WTC11 (cell line): Measurements from ENCODE around the gene SLC24A3. TPM values are rescaled to one million over a fixed set of nuclear protein-coding genes. Genes with fewer than 3 reads are reported as not detected.

ENCODE experiments used
- ATAC-seq: fragments of 200-7000 bp; cut with Tn5 transposase; 2 replicates; pipeline ENCODE4 v1.10.0; 2021; ENCODE audit warnings: mild to moderate bottlenecking, moderate library complexity
- CTCF ChIA-PET: fragments of 300-600 bp; sonication (Branson Sonifier 250); formaldehyde crosslinking; loops from one replicate; lab custom pipeline; 2021; ENCODE audit warnings: antibody characterized with exemption; lab: Charles Lee
- POLR2A ChIA-PET: fragments of 350-600 bp; sonication (Branson Sonifier 250); formaldehyde crosslinking; loops from one replicate; lab custom pipeline; 2021; ENCODE audit warnings: antibody characterized with exemption; lab: Charles Lee
- DNase-seq: peaks from one replicate; pipeline ENCODE4 v3.0.0; 2021; ENCODE audit warnings: low spot score
- H3K27ac Mint-ChIP-seq: 2 replicates; pipeline ENCODE4 v1.8.0; 2021; ENCODE audit warnings: mixed read lengths
- H3K27me3 Mint-ChIP-seq: 2 replicates; pipeline ENCODE4 v1.8.0; 2021; ENCODE audit warnings: low read depth, mild to moderate bottlenecking, moderate library complexity, mixed read lengths
- H3K36me3 Mint-ChIP-seq: 2 replicates; pipeline ENCODE4 v1.8.0; 2021; ENCODE audit warnings: mixed read lengths
- H3K4me1 Mint-ChIP-seq: 2 replicates; pipeline ENCODE4 v1.8.0; 2022; ENCODE audit warnings: mixed read lengths
- H3K4me3 Mint-ChIP-seq: 2 replicates; pipeline ENCODE4 v1.8.0; 2021; ENCODE audit warnings: mild to moderate bottlenecking, moderate library complexity, mixed read lengths
- H3K9me3 Mint-ChIP-seq: 2 replicates; pipeline ENCODE4 v1.8.0; 2021; ENCODE audit warnings: mixed read lengths
- ATF1 ChIP-seq: sonication (generic); formaldehyde crosslinking; IDR thresholded peaks from 2 replicates; pipeline ENCODE4 v1.8.1; 2023; ENCODE audit warnings: mild to moderate bottlenecking, moderate library complexity, missing genetic modification reagents
- E2F5 ChIP-seq: sonication (generic); formaldehyde crosslinking; IDR thresholded peaks from 2 replicates; pipeline ENCODE4 v1.8.1; 2022; ENCODE audit warnings: mild to moderate bottlenecking, moderate library complexity, missing genetic modification reagents
- EMX1 ChIP-seq: fragments of 250-450 bp; sonication (Bioruptor Pico); IDR thresholded peaks from 2 replicates; pipeline ENCODE4 v1.8.0; 2021; ENCODE audit warnings: mild to moderate bottlenecking
- ESRRA ChIP-seq: sonication (generic); formaldehyde crosslinking; IDR thresholded peaks from 2 replicates; pipeline ENCODE4 v1.8.1; 2022; ENCODE audit warnings: mild to moderate bottlenecking, missing genetic modification reagents, borderline replicate concordance
- ETV6 ChIP-seq: sonication (generic); formaldehyde crosslinking; IDR thresholded peaks from 2 replicates; pipeline ENCODE4 v1.8.1; 2022; ENCODE audit warnings: mild to moderate bottlenecking, missing genetic modification reagents
- FOXP1 ChIP-seq: sonication (generic); formaldehyde crosslinking; IDR thresholded peaks from 2 replicates; pipeline ENCODE4 v1.8.0; 2022; ENCODE audit warnings: missing genetic modification reagents, mild to moderate bottlenecking, moderate library complexity, borderline replicate concordance
- GRHL2 ChIP-seq: fragments of 250-450 bp; sonication (Bioruptor Pico); IDR thresholded peaks from 2 replicates; pipeline ENCODE4 v1.8.0; 2022; ENCODE audit warnings: mild to moderate bottlenecking, moderate library complexity; ENCODE audit not compliant: insufficient replicate concordance, severe bottlenecking
- JUN ChIP-seq: sonication (generic); formaldehyde crosslinking; IDR thresholded peaks from 2 replicates; pipeline ENCODE4 v1.8.0; 2023; ENCODE audit warnings: mild to moderate bottlenecking, missing genetic modification reagents
- KAT7 ChIP-seq: sonication (generic); formaldehyde crosslinking; IDR thresholded peaks from 2 replicates; pipeline ENCODE4 v1.8.1; 2023; ENCODE audit warnings: missing genetic modification reagents, mild to moderate bottlenecking, borderline replicate concordance
- PRDM15 ChIP-seq: sonication (generic); formaldehyde crosslinking; IDR thresholded peaks from 2 replicates; pipeline ENCODE4 v1.8.0; 2022; ENCODE audit warnings: missing genetic modification reagents
- TP53 ChIP-seq: sonication (generic); formaldehyde crosslinking; IDR thresholded peaks from 2 replicates; pipeline ENCODE4 v1.8.1; 2023; ENCODE audit warnings: mild to moderate bottlenecking, missing genetic modification reagents
- ZMAT4 ChIP-seq: fragments of 250-450 bp; sonication (Bioruptor Pico); IDR thresholded peaks from 2 replicates; pipeline ENCODE4 v1.9.0; 2021; ENCODE audit warnings: mild to moderate bottlenecking
- ZNF138 ChIP-seq: sonication (generic); formaldehyde crosslinking; conservative IDR thresholded peaks from 2 replicates; pipeline ENCODE4 v1.8.1; 2022; ENCODE audit warnings: mild to moderate bottlenecking, moderate library complexity, missing genetic modification reagents
- ZNF219 ChIP-seq: sonication (generic); formaldehyde crosslinking; IDR thresholded peaks from 2 replicates; pipeline ENCODE4 v1.8.0; 2023; ENCODE audit warnings: missing genetic modification reagents, mild to moderate bottlenecking, borderline replicate concordance
- ZNF281 ChIP-seq: sonication (generic); formaldehyde crosslinking; IDR thresholded peaks from 2 replicates; pipeline ENCODE4 v1.8.0; 2023; ENCODE audit warnings: mild to moderate bottlenecking, missing genetic modification reagents
- total RNA-seq: library from RNA; stranded (reverse); gene quantifications from 3 replicates; pipeline ENCODE4 v1.2.3, GENCODE V29; 2021
- TF ChIP-seq, protein P1 (sequence below): sonication (generic); formaldehyde crosslinking; IDR thresholded peaks from 2 replicates; pipeline ENCODE4 v1.8.1; 2023; ENCODE audit warnings: mild to moderate bottlenecking, missing genetic modification reagents, borderline replicate concordance
- TF ChIP-seq, protein P2 (sequence below): sonication (generic); formaldehyde crosslinking; IDR thresholded peaks from 2 replicates; pipeline ENCODE4 v1.8.1; 2023; ENCODE audit warnings: mild to moderate bottlenecking, missing genetic modification reagents
- TF ChIP-seq, protein P3 (sequence below): sonication (generic); formaldehyde crosslinking; IDR thresholded peaks from 2 replicates; pipeline ENCODE4 v1.8.1; 2023; ENCODE audit warnings: mild to moderate bottlenecking, moderate library complexity, missing genetic modification reagents

Gene SLC24A3
- total RNA-seq, 1 experiment from 2014 or later: 5.7 TPM

- TF ChIP-seq, protein P1, sequence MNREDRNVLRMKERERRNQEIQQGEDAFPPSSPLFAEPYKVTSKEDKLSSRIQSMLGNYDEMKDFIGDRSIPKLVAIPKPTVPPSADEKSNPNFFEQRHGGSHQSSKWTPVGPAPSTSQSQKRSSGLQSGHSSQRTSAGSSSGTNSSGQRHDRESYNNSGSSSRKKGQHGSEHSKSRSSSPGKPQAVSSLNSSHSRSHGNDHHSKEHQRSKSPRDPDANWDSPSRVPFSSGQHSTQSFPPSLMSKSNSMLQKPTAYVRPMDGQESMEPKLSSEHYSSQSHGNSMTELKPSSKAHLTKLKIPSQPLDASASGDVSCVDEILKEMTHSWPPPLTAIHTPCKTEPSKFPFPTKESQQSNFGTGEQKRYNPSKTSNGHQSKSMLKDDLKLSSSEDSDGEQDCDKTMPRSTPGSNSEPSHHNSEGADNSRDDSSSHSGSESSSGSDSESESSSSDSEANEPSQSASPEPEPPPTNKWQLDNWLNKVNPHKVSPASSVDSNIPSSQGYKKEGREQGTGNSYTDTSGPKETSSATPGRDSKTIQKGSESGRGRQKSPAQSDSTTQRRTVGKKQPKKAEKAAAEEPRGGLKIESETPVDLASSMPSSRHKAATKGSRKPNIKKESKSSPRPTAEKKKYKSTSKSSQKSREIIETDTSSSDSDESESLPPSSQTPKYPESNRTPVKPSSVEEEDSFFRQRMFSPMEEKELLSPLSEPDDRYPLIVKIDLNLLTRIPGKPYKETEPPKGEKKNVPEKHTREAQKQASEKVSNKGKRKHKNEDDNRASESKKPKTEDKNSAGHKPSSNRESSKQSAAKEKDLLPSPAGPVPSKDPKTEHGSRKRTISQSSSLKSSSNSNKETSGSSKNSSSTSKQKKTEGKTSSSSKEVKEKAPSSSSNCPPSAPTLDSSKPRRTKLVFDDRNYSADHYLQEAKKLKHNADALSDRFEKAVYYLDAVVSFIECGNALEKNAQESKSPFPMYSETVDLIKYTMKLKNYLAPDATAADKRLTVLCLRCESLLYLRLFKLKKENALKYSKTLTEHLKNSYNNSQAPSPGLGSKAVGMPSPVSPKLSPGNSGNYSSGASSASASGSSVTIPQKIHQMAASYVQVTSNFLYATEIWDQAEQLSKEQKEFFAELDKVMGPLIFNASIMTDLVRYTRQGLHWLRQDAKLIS (CRISPR knock-in tag): no peak
- TF ChIP-seq EMX1 (CRISPR knock-in tag) (no peak), KAT7 (CRISPR knock-in tag) (no peak), TP53 (CRISPR knock-in tag) (no peak), PRDM15 (CRISPR knock-in tag) (no peak), ZNF219 (CRISPR knock-in tag) (no peak)
These were observed 203.3 kb downstream of the SLC24A3 start (continued) for GRCh38 chr20:19415786-19416185.

- ChIA-PET POLR2A (no interaction called here), CTCF (no interaction called here)
- TF ChIP-seq ZMAT4 (CRISPR knock-in tag): no peak
- TF ChIP-seq ETV6 (CRISPR knock-in tag): no peak
- TF ChIP-seq ATF1 (CRISPR knock-in tag): no peak
- TF ChIP-seq EMX1 (CRISPR knock-in tag): no peak
- Mint-ChIP-seq H3K9me3 (peaks cover 9% of the 10 kb centered on the region; the same call in 1 of the 2 replicates), H3K4me1 (peaks cover 12% of the 10 kb centered on the region), H3K27ac (no peak overlapping the region), H3K4me3 (no peak overlapping the region), H3K36me3 (peaks cover 4% of the 10 kb centered on the region; the same call in 1 of the 2 replicates), H3K27me3 (no peaks in the 10 kb centered on the region; the same call in 1 of the 2 replicates)
- no peak for DNase-seq
- ATAC-seq: no peak
These were observed 204.2 kb downstream of the SLC24A3 start for GRCh38 chr20:19416627-19417026.

DNA sequence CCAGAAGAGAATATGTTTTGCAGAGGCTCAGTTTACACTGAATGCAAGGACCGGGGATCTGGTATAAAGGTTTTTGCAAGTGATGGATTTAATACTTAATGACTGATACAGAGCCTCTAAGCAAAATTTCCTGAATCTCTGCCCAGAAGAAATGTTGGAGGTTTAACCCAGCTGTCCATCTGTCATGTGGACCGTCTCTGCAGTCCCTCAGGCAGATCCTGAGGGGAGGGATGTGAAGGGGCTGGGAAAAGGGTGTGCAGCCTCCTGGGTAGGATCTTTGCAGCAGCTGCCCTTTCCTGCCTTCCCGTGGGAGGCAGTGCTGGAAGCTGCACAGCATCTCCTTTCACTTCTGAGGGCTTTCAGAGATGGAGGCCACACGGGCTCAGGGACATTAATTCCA is 207.0 kb downstream of the SLC24A3 start:
- Mint-ChIP-seq H3K36me3 (peaks cover 4% of the 10 kb centered on the region; the same call in 1 of the 2 replicates), H3K27me3 (no peaks in the 10 kb centered on the region; the same call in 1 of the 2 replicates), H3K4me1 (peaks cover 32% of the 10 kb centered on the region), H3K4me3 (no peak overlapping the region), H3K27ac (no peak overlapping the region), H3K9me3 (0 out of 2 replicates have a peak, but pooled peaks cover 4% of the 10 kb centered on the region)
- POLR2A ChIA-PET: no interaction called here
- DNase-seq (no peak), ATAC-seq (no peak)
- CTCF ChIA-PET: no interaction called here
- no peak for TF ChIP-seq ESRRA (CRISPR knock-in tag)
- no peak for TF ChIP-seq JUN (CRISPR knock-in tag)
- TF ChIP-seq, protein P2, sequence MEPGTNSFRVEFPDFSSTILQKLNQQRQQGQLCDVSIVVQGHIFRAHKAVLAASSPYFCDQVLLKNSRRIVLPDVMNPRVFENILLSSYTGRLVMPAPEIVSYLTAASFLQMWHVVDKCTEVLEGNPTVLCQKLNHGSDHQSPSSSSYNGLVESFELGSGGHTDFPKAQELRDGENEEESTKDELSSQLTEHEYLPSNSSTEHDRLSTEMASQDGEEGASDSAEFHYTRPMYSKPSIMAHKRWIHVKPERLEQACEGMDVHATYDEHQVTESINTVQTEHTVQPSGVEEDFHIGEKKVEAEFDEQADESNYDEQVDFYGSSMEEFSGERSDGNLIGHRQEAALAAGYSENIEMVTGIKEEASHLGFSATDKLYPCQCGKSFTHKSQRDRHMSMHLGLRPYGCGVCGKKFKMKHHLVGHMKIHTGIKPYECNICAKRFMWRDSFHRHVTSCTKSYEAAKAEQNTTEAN: no peak
- no peak for TF ChIP-seq FOXP1 (CRISPR knock-in tag)
- no peak for TF ChIP-seq ZNF138
- TF ChIP-seq ZNF219 (CRISPR knock-in tag): no peak
- TF ChIP-seq E2F5 (CRISPR knock-in tag): no peak
- no peak for TF ChIP-seq ZNF281
- TF ChIP-seq GRHL2: no peak
- TF ChIP-seq, protein P3, sequence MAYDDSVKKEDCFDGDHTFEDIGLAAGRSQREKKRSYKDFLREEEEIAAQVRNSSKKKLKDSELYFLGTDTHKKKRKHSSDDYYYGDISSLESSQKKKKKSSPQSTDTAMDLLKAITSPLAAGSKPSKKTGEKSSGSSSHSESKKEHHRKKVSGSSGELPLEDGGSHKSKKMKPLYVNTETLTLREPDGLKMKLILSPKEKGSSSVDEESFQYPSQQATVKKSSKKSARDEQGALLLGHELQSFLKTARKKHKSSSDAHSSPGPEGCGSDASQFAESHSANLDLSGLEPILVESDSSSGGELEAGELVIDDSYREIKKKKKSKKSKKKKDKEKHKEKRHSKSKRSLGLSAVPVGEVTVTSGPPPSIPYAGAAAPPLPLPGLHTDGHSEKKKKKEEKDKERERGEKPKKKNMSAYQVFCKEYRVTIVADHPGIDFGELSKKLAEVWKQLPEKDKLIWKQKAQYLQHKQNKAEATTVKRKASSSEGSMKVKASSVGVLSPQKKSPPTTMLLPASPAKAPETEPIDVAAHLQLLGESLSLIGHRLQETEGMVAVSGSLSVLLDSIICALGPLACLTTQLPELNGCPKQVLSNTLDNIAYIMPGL (CRISPR knock-in tag): no peak
